Mammary epithelial cell (primary cell): ENCODE data around the gene SPX.

ENCODE experiments used
- EZH2 ChIP-seq: IDR thresholded peaks from 2 replicates; pipeline ENCODE4 v1.6.1; 2012; ENCODE audit warnings: low read length, inconsistent platforms, borderline replicate concordance
- TF ChIP-seq, protein P1 (sequence below), 2 donors: IDR thresholded peaks in 1 of 2; conservative IDR thresholded peaks in 1 of 2; 2 replicates each; pipeline ENCODE4 v1.5.1; 2011 to 2012; ENCODE audit warnings: inconsistent platforms in 2 of 2, low read length in 2 of 2, mild to moderate bottlenecking in 2 of 2, control low read depth in 1 of 2, low read depth in 1 of 2; ENCODE audit not compliant: insufficient read depth in 1 of 2; ENCODE audit errors: extremely low read depth in 1 of 2

DNA sequence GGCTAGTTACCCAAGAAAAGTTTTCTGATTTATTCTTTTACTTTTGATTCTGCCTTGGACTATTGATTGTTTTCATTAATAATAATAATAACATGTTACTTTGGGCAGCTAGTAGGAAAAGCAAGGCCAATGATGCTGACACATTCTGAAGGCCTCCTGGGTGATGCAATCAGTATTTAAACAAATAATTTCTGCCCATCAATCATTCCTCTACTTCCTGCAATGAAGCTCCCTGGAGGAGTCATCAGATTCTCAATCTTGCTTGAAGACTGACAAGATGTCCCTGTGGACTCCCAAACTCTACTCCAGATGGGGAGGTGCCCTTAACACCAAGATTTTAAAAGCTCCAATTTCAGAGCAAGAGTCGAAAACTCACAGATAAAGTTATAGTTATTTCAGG is at the start of gene SPX:
- TF ChIP-seq, protein P1, sequence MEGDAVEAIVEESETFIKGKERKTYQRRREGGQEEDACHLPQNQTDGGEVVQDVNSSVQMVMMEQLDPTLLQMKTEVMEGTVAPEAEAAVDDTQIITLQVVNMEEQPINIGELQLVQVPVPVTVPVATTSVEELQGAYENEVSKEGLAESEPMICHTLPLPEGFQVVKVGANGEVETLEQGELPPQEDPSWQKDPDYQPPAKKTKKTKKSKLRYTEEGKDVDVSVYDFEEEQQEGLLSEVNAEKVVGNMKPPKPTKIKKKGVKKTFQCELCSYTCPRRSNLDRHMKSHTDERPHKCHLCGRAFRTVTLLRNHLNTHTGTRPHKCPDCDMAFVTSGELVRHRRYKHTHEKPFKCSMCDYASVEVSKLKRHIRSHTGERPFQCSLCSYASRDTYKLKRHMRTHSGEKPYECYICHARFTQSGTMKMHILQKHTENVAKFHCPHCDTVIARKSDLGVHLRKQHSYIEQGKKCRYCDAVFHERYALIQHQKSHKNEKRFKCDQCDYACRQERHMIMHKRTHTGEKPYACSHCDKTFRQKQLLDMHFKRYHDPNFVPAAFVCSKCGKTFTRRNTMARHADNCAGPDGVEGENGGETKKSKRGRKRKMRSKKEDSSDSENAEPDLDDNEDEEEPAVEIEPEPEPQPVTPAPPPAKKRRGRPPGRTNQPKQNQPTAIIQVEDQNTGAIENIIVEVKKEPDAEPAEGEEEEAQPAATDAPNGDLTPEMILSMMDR (conservative IDR thresholded peaks at IDR 0.05 in 1 of 2, IDR thresholded peaks at IDR 0.05 in 1 of 2; ENCODE audit: extremely low read depth in 1 of 2, insufficient read depth in 1 of 2, low read depth in 1 of 2, low read length in 2 of 2): no peak
- TF ChIP-seq EZH2: no peak
